ENCODE results near the gene RSPO3.

GRCh38 chr6:127148511-127148910 is 30.0 kb downstream of the RSPO3 start:
- TF ChIP-seq CTCF (IDR thresholded peaks at IDR 0.05) (no peak), POLR2AphosphoS5 (IDR thresholded peaks at IDR 0.05) (no peak)
